Activated CD4-positive, CD25-positive, alpha-beta regulatory T cell (primary cell): ENCODE results near the gene IQGAP3.

ENCODE experiments used
- DNase-seq, 4 experiments: peaks; one replicate each; lab custom pipeline; 2025; lab: John Stamatoyannopoulos, UW

The IQGAP3 gene

DNA sequence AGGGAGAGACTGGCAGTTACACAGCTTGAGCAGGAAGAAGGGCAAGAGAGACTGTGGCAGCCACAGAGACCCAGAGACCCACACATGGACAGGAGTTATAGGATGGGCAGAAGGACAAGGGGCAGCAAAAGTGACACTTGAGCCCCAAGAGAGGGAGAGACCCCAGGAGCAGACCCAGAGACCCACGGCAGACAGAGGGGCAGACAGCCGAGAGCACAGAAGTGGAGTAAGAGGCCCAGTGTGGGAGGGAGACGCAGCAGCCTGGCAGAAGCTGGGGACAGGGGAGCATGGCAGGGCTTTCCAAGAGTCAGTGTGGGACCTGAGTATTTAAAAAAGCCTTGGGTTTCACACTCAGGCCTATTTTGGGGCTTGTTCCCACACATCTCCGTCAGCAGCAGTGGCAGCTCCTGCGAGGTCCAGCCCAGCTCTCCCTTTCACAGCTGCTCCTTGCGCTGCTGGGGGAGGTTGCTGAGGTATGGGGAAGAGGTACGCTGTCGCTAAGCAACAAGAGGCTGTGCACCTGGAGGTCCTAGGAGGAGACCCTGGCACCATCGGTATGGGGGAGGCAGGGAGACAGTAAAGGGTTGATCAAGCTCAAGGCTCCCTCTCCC lies 62.8 kb downstream of the IQGAP3 start:
- DNase-seq: no peak

- no peak for DNase-seq
These were observed 63.5 kb downstream of the IQGAP3 start for GRCh38 chr1:156508955-156509234.

DNA sequence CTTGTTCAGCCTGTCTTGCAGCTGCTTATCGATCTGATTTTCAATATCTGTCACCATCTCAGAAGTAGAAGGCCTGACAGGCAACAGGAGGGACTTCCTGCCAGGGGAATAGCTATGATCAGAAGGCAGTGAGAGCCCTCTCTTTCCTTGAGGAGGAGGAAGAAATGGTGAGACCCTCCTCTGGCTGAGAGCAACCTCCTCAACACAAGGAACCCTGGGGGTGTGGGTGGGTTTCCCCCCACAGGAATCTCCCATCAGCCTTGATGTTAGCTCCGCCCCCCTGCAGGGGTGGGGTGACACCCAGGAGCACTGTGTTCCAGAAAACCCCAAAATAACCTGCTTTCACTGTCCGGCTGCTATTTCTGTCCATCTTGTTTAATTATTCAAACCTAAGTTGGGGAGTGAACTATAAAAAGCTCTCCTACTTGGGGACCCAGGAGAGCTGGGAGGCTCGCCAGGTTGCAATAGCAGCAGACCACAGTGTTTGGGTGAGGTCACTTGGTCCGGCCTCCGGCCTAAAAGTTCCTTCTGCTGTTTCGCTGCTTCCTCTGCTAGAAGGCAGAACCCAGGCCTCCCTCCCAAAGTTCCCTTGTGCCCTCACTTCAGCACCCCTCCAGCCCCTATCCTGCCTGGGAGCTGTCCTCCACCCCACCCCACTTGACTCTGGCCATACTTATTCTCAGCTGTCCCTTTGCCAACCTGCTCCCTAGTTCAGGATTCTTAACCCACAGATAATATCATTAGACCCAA lies 64.0 kb downstream of the IQGAP3 start:
- no peak for DNase-seq

- no peak for DNase-seq
These were observed 65.9 kb downstream of the IQGAP3 start for GRCh38 chr1:156506450-156506849.

GRCh38 chr1:156505679-156506298 lies 66.6 kb downstream of the IQGAP3 start:
- no peak for DNase-seq

- DNase-seq: peak; percentile 92 to 94 (median 94)
These were observed 67.3 kb downstream of the IQGAP3 start for GRCh38 chr1:156504821-156505678.

DNA sequence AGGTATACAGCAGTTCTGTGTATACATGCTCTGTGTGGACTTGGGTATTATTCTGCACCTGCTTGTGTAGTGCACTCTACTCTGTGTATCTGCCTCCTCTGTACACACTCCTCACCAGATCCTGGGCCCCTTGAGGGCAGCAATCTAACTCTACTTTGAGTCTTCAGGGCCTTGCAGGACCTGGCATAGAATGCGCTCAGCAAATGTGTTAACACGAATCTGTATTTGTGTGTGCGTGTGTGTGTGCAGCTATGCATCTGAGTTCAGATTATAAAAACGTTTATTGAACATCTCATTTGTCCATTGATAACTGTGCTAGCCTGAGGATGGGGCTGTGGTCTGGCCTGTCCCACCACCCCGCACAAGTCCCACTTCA lies 67.9 kb downstream of the IQGAP3 start:
- no peak for DNase-seq

DNA sequence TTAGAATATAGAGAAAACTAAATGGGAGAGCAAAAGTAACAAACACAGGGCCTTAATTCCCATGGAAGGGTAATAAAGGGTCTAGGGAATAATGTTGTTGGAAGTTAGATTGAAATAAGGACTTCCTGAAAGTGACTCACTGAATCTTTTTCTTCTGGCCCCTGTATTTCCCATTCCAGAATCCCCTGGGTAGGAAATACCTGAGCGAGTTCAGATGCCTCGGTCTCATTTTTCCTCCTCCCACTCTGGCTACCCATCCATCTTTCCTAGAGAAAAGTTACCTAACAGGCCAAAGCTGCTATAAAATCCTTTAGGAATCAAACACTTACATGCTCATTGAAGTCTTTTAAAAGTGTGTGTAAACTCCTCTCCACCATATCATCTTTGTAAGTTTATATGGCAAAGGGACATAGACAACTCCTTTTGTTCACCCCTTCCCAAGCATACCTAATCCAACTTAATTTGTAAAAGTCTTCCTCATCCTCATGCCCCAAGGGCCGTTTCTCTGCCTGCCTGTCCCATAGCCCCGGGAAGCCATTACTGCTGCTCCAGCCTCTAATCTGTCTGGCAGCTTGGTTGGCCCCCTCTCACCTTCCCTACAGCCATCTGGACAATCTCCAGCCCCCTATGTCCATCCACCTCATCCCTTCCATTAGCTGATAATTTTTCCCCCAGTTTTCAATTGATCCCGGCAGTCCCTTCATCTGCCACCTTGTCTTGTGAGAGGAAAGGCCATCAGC lies 68.5 kb downstream of the IQGAP3 start:
- DNase-seq: no peak

DNA sequence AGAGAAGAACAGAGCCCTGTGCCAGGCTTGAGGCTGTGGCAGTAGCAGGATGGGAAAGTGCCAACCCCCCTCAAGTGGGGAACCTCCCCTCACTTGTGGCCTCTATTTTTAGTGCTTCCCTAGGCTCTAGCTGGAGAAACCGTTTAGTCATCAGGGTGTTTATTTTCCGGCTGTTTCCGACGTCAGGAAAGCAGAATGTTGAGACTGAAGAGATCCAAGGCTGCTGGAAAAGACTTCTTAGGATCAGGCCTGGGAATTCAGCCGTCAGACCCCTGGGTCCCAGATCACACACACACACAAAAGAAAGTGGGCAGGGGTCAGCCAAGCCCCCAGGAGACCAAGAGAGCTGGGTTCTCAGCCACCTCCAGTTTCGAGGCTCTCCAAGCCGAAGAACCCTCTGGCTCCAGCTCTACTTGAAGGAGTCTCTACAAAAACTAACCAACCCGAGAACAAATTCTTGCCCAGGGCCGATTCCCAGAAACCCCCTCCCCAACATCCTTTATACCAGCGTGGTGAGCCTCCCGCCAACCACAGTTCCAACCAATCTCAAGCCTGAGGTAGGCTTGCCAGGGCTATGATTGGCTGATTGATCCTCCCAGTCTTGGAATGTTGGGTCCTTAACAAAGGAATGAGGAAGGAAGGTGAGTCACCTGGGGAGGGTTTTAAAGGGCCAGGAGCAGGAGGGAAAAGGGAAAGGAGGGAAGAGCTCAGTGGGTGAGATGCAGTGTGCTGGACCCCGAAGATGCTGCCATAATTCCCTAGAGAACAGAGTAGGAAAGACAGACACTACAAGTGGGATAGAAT lies 69.3 kb downstream of the IQGAP3 start:
- DNase-seq: no peak

GRCh38 chr1:156502391-156502893 lies 69.9 kb downstream of the IQGAP3 start:
- DNase-seq: no peak

GRCh38 chr1:156500793-156501506 lies 71.4 kb downstream of the IQGAP3 start:
- peak; percentile 87 to 88 (median 88) for DNase-seq

DNA sequence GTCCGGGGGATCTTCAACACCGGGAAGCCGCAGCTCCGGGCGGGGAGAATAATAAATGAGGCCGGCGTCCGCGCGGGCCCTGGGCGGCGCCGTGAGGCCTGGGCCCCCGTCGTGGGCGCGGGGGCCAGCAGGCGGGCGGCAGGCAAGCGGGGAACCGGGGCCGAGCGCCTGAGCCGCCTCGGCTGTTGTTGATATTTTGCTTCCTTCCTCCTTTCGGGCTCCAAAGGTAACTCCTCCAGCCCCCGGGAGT lies 71.9 kb downstream of the IQGAP3 start, which contains the start of gene MEF2D:
Gene MEF2D, minus strand, starts transcription at position 233 of the 250 bp plus-strand sequence. CDS start 17,483 bp downstream, outside the sequence.
- DNase-seq: no peak

DNA sequence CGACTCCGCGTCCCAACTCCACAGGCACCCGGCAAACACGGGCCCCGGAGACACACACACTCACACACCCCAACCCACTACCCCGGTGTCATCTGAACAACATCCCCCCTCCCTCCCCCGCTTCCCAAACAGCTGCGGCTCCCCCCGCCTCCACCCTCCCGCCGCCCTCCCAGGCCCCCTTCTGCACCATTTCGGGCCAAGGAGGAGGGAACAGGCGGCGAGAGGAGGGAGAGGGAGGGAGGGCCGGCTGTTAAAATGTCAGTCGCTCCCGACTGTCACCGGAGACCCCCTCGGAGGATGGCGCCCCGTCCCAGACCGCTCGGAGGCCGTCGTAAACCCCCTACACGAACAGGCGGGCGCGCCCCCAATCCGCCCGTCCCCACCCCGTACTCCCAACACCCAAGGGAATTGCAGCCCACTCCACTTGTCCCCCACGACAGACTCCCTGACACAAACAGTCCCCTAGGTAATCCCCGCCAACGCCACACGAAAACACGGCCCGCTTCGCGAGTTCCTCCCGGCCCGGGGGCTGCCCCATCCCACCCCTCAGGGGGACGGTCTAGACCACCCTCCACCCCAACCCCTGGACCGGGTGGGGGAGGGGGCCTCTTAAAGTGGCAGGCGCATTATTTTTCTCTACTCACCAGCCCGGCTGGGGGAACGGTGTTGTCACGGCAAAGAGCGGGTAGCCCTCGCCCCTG lies 72.4 kb downstream of the IQGAP3 start:
- DNase-seq: peak in 1 of 4 experiments; percentile 26

DNA sequence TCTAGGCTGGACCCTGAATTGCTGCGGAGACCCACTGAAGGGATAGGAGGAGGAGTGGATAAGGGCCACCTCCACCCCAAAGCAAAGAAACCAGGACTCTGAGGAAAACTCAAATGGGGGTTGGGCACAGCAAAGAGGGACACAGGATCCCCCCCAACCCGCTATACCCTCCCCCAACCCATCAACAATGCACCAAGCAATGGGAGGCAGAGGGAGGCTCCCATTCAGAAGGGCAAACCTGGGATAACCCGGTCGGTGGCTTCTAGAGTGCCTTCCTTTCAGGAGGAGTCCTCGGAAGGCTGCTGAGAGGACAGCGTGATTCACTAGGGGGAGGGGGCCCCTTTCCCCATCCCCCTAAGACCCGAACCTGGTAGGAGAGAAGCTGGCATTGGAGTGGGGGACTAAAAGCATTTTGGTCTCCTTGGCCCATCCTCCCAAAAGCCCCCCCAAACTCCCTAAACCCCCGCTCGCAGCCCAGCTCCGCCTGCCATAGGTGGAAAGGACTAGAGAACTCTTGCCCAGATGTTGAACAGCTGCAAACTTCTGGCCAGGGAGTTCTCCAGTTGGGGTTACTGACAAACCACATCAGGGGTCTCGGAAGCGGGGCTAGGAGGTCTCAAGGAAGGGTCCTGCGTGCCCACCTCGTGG lies 73.0 kb downstream of the IQGAP3 start:
- no peak for DNase-seq

GRCh38 chr1:156498432-156499193 lies 73.8 kb downstream of the IQGAP3 start:
- DNase-seq: no peak

GRCh38 chr1:156497743-156498431 lies 74.5 kb downstream of the IQGAP3 start:
- DNase-seq: no peak

DNA sequence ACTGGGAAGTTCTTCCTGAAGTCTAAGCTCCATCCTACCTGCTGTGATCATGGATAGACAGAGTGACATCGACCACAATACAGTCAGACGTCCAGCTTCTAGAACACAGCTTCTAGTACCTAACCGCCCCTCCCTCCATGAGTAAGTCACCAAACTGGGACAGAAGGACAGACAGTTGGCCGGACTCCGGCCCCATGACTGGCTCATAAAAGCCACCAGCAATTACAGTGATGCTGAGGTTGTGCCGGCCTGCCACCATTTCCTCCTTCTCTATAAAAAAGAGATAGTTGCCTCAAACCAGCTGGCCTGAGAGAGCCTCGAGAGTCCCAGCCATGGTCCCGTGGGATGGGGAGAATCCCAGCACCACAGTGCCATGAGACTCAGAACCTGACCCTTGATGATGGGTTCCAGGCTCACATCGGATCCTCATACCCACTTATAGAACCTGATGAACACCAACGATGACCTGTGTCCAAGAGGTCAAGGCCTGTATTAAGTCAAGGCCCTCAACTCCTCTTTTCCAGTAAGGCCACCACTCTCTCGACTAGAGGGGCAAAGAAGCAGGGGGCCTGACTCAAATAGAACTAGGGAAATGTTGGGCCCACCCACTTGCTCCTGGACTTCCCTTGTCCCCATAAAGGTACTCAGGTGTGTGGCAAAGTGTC lies 75.2 kb downstream of the IQGAP3 start:
- no peak for DNase-seq
